Neural progenitor cell (in vitro differentiated cells): ENCODE data around the gene SBF2.

Source experiments
- EZH2 ChIP-seq: fragments of 200-600 bp; sonication (generic); IDR thresholded peaks from 2 replicates; pipeline ENCODE4 v1.6.1; 2017; ENCODE audit warnings: antibody characterized with exemption, mild to moderate bottlenecking, moderate library complexity
- TF ChIP-seq, protein P1 (sequence below): fragments of 200-600 bp; sonication (generic); IDR thresholded peaks from 2 replicates; pipeline ENCODE4 v1.5.1; 2017; ENCODE audit warnings: antibody characterized with exemption, mild to moderate bottlenecking

- TF ChIP-seq, protein P1, sequence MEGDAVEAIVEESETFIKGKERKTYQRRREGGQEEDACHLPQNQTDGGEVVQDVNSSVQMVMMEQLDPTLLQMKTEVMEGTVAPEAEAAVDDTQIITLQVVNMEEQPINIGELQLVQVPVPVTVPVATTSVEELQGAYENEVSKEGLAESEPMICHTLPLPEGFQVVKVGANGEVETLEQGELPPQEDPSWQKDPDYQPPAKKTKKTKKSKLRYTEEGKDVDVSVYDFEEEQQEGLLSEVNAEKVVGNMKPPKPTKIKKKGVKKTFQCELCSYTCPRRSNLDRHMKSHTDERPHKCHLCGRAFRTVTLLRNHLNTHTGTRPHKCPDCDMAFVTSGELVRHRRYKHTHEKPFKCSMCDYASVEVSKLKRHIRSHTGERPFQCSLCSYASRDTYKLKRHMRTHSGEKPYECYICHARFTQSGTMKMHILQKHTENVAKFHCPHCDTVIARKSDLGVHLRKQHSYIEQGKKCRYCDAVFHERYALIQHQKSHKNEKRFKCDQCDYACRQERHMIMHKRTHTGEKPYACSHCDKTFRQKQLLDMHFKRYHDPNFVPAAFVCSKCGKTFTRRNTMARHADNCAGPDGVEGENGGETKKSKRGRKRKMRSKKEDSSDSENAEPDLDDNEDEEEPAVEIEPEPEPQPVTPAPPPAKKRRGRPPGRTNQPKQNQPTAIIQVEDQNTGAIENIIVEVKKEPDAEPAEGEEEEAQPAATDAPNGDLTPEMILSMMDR = no peak
- TF ChIP-seq EZH2 = no peak
These were observed 8.7 kb downstream of the SBF2 start for GRCh38 chr11:10285148-10285802.
